Measurements from ENCODE around the gene PSPN.

The PSPN gene, protein sequence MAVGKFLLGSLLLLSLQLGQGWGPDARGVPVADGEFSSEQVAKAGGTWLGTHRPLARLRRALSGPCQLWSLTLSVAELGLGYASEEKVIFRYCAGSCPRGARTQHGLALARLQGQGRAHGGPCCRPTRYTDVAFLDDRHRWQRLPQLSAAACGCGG

DNA sequence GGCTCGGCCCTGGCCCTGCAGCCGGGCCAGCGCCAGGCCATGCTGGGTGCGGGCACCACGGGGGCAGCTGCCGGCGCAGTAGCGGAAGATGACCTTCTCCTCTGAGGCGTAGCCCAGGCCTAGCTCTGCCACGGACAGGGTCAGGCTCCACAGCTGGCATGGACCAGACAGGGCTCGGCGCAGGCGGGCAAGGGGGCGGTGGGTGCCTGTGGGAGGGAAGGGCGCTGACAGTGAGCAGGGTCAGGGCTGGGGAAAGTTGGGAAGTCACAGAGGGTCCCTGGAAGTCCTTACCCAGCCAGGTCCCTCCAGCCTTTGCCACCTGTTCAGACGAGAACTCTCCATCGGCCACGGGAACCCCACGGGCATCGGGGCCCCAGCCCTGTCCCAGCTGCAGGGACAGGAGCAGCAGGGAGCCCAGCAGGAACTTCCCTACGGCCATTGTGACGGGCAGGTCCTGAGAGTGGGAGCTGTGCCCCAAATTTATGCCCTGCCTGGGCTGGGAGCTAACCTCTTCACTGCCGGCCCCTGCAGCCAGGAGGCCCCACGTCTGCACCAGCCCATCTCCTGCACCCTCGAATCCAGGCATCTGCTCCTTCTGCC, at the start of gene PSPN:
TSS of gene PSPN (minus strand) at position 523 of the 600 bp plus-strand sequence. CDS start at position 439, 84 bp downstream.
- no peak for DNase-seq (ENCODE audit: low read depth)

DNA sequence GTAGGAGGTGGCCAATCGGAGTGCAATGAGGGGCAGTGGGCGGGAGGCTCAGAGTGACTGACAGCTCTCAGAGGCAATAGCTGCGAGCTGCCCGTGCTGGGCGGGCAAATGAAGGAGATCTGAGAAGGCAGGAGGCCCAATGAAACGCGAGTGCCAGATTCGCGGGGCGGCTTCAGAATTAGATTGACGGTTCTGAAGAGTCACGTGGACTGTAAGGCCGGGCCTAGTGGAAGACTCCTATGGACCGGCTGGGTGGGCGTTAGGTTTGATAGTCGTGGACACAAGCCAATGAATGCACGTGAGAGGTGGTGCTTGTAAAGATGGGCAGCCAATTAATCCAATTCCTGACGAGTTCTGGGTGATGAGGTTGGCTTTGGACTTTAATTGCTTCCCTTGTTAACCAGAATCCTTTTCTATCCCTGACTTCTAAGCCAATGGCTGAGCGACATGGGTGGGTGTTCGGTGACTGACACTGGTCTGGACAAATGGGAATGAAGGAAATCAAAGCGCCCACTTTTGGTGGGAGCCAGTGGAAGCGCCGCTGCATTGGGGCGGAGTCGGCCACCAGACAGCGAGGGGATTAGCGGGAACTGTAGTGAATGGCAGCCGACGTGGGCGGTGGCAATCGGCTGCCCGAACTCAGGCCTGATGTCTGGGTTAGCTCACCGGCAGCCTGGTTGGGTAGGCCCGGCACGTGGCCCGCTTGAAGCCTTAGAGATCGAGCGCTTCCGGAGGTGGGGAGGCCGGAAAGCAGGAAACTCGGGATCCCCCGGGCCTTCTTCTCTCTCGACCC, 49.4 kb upstream of the PSPN start:
- peak; percentile 100 for DNase-seq (ENCODE audit: low read depth)

- no peak for DNase-seq (ENCODE audit: low read depth)
Measured at GRCh38 chr19:6424195-6424938, 48.6 kb upstream of the PSPN start, which contains the start of gene KHSRP. KHSRP (minus strand) TSS chr19:6424811; CDS start chr19:6424701, 110 bp downstream.

GRCh38 chr19:6423499-6424194, 47.9 kb upstream of the PSPN start:
- DNase-seq (ENCODE audit: low read depth) = no peak

GRCh38 chr19:6421075-6422014, 45.6 kb upstream of the PSPN start:
- no peak for DNase-seq (ENCODE audit: low read depth)

GRCh38 chr19:6418562-6418932, 42.8 kb upstream of the PSPN start:
- no peak for DNase-seq (ENCODE audit: low read depth)

- no peak for DNase-seq (ENCODE audit: low read depth)
Measured at GRCh38 chr19:6417713-6418561, 42.2 kb upstream of the PSPN start.

GRCh38 chr19:6416658-6417405, 41.1 kb upstream of the PSPN start:
- DNase-seq (ENCODE audit: low read depth) = no peak

- no peak for DNase-seq (ENCODE audit: low read depth)
Measured at GRCh38 chr19:6415591-6416190, 40.0 kb upstream of the PSPN start.

- no peak for DNase-seq (ENCODE audit: low read depth)
Measured at GRCh38 chr19:6414793-6415590, 39.3 kb upstream of the PSPN start.

- DNase-seq (ENCODE audit: low read depth) = no peak
Measured at GRCh38 chr19:6413721-6414643, 38.2 kb upstream of the PSPN start.

- DNase-seq (ENCODE audit: low read depth) = no peak
Measured at GRCh38 chr19:6413291-6413690, 37.6 kb upstream of the PSPN start.

DNA sequence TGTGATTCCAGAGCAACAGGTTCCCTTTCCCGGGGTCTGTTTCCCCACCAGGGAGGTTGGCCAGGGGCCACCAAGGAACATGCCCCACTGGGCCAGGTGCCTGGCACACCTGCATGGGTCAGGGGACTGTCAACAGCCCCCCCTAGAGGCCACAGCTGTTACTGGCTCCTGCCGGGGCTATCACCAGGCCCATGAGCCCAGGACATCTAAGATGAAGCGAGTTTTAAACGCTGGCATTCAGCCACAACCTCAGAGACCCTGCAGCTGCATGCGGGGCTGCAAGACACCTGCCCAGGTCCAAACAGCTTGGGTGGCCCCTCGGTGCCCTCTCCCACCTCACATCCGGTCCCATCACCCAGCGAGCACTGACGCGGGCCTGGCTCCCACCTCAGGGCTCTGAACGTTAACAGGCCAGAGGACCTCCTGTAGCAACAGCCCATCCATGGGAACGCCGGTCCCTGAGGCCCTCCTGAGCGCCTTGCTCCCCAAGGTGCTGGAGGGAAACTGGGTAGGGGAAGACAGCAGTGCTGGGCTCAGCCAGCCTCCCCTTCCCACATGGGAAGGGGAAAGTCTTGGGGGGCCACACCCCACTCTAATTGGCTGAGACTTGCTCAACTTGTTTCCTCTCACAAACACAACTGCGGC, 36.8 kb upstream of the PSPN start:
- DNase-seq (ENCODE audit: low read depth) = no peak

DNA sequence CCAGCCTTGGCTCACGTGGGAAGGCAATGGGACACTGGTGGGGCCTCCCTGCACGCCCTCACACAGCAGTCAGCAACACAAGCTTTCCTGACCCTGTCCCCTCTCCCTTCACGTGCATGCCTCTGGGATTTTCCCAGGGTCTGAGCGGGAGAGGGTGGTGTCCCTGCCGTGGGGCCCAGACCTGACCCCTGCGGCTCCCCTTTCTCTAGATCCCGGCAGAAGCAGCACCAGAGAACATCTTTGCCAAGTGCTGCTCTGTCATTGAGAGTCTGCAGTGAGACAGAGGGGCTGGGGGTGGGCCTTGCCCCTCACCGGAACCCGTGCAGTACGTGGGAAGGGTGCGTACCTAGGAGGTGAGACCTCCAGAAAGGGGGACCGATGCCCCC, 36.3 kb upstream of the PSPN start:
- DNase-seq (ENCODE audit: low read depth) = no peak

DNA sequence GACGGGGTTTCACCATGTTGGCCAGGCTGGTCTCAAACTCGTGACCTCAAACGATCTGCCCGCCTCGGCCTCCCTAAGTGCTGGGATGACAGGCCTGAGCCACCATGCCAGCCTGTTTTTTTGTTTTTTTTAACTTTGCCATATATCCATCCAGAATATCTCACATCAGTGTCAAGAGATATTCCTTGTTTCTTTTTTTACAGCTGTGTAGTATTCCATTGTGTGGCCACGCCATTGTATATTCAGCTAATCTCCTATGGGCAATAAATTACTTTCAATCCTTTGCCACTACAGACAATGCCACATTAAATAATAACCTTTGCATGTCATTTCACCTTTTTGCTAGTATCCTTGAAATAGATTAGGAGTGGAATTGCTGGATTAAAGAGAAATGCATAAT, 33.6 kb upstream of the PSPN start:
- no peak for DNase-seq (ENCODE audit: low read depth)

DNA sequence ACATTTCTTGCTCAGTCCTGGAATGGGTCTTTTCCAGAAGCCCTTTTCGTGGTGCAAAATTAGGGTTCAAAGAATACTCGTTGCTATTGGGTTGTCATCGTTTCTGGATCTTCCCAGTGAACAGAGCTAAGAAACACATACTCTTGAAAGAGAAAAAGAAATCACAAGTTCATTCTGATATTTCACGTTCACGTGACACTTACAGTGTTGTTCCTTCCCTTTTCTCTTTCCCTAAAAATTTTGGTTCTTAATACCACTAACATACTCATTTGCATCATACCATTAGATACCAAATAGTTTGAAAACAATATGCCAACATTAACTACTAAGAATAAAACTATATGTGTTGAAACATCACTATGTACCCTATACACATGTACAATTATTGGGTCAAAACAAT, 30.7 kb upstream of the PSPN start:
- DNase-seq (ENCODE audit: low read depth) = no peak

Data from stromal cell of bone marrow (primary cell).